ENCODE data around the gene HIP1. TPM values are rescaled to one million over a fixed set of nuclear protein-coding genes. Genes with fewer than 3 reads are reported as not detected.
"Not testable (repeated sequence)": the region's sequence is repeated elsewhere in the genome, so short reads cannot be mapped to it uniquely, and the experiment has no call there.

The HIP1 gene
- total and polyA plus RNA-seq, 2 donors from 2014 or later: 11.2 to 50.1 TPM

GRCh38 chr7:75776295-75776971, 37.7 kb upstream of the HIP1 start:
- DNase-seq (no peak), FAIRE-seq (no peak)
- intact Hi-C loops (cut with DNase I): no loop called here
- Histone ChIP-seq H3K4me3 (ENCODE audit: low read length in 3 of 3) (no peak overlapping the region), H3K9me3 (ENCODE audit: control insufficient read depth in 2 of 3, insufficient read depth in 1 of 3, low read length in 3 of 3) (no peaks in the 10 kb centered on the region), H3K27ac (ENCODE audit: low read depth in 2 of 2, low read length in 2 of 2) (no peak overlapping the region), H3K9ac (ENCODE audit: low read length in 3 of 3) (no peak overlapping the region), H3K27me3 (ENCODE audit: control insufficient read depth, insufficient read depth, low read length) (no peaks in the 10 kb centered on the region), H3K4me1 (ENCODE audit: control insufficient read depth in 2 of 3, insufficient read depth in 2 of 3, low read depth in 1 of 3, low read length in 3 of 3) (no peaks in the 10 kb centered on the region), H3K36me3 (ENCODE audit: control insufficient read depth in 2 of 3, insufficient read depth in 3 of 3, low read length in 3 of 3) (no peaks in the 10 kb centered on the region)
- TF ChIP-seq CTCF (IDR thresholded peaks at IDR 0.05; ENCODE audit: borderline replicate concordance, extremely low read depth, insufficient read depth): no peak

GRCh38 chr7:75773958-75774357, 35.2 kb upstream of the HIP1 start:
- H3K36me3 ChIP-seq (ENCODE audit: control insufficient read depth in 2 of 3, insufficient read depth in 3 of 3, low read length in 3 of 3); H3K4me3 ChIP-seq (ENCODE audit: low read length in 3 of 3); H3K27me3 ChIP-seq (ENCODE audit: control insufficient read depth, insufficient read depth, low read length); DNase-seq; H3K4me1 ChIP-seq (ENCODE audit: control insufficient read depth in 2 of 3, insufficient read depth in 2 of 3, low read depth in 1 of 3, low read length in 3 of 3); intact Hi-C loops (cut with DNase I); H3K9me3 ChIP-seq (ENCODE audit: control insufficient read depth in 2 of 3, insufficient read depth in 1 of 3, low read length in 3 of 3); FAIRE-seq; H3K27ac ChIP-seq (ENCODE audit: low read depth in 2 of 2, low read length in 2 of 2); H3K9ac ChIP-seq (ENCODE audit: low read length in 3 of 3): not testable (repeated sequence)

- no peak within 1 kb of the TSS for H3K4me3 ChIP-seq (ENCODE audit: low read length in 3 of 3)
- H3K27ac ChIP-seq (ENCODE audit: low read depth in 2 of 2, low read length in 2 of 2): peak within 1 kb of the TSS in 1 of 2 donors; percentile 37
- no peaks in the 10 kb centered on the region for H3K36me3 ChIP-seq (ENCODE audit: control insufficient read depth in 2 of 3, insufficient read depth in 3 of 3, low read length in 3 of 3)
- intact Hi-C loops (cut with DNase I): no loop called here
- H3K9me3 ChIP-seq (ENCODE audit: control insufficient read depth in 2 of 3, insufficient read depth in 1 of 3, low read length in 3 of 3): no peaks in the 10 kb centered on the region
- H3K9ac ChIP-seq (ENCODE audit: low read length in 3 of 3): no peak within 1 kb of the TSS
- no peaks in the 10 kb centered on the region for H3K27me3 ChIP-seq (ENCODE audit: control insufficient read depth, insufficient read depth, low read length)
- DNase-seq (peak in 1 of 5 donors; percentile 80), FAIRE-seq (no peak)
- no peak for TF ChIP-seq CTCF (IDR thresholded peaks at IDR 0.05; ENCODE audit: borderline replicate concordance, extremely low read depth, insufficient read depth)
- H3K4me1 ChIP-seq (ENCODE audit: control insufficient read depth in 2 of 3, insufficient read depth in 2 of 3, low read depth in 1 of 3, low read length in 3 of 3): no peaks in the 10 kb centered on the region
Measured at GRCh38 chr7:75772081-75773077, 33.6 kb upstream of the HIP1 start, which contains the start of gene CCL26. Gene CCL26, minus strand, starts transcription at chr7:75772211. Its CDS starts 35 bp downstream, at chr7:75772176.

GRCh38 chr7:75771224-75771623, 32.5 kb upstream of the HIP1 start:
- no peak for TF ChIP-seq CTCF (IDR thresholded peaks at IDR 0.05; ENCODE audit: borderline replicate concordance, extremely low read depth, insufficient read depth)
- no peak for FAIRE-seq
- no peaks in the 10 kb centered on the region for H3K27me3 ChIP-seq (ENCODE audit: control insufficient read depth, insufficient read depth, low read length)
- DNase-seq: no peak
- H3K9me3 ChIP-seq (ENCODE audit: control insufficient read depth in 2 of 3, insufficient read depth in 1 of 3, low read length in 3 of 3): no peaks in the 10 kb centered on the region
- H3K4me1 ChIP-seq (ENCODE audit: control insufficient read depth in 2 of 3, insufficient read depth in 2 of 3, low read depth in 1 of 3, low read length in 3 of 3): no peaks in the 10 kb centered on the region
- H3K36me3 ChIP-seq (ENCODE audit: control insufficient read depth in 2 of 3, insufficient read depth in 3 of 3, low read length in 3 of 3): no peaks in the 10 kb centered on the region
- intact Hi-C loops (cut with DNase I): no loop called here
- H3K4me3 ChIP-seq (ENCODE audit: low read length in 3 of 3): no peak overlapping the region
- H3K9ac ChIP-seq (ENCODE audit: low read length in 3 of 3): no peak overlapping the region
- no peak overlapping the region for H3K27ac ChIP-seq (ENCODE audit: low read depth in 2 of 2, low read length in 2 of 2)

Data from kidney (tissue), 14 donors.